DMS53 (cell line): ENCODE data around the gene SCLT1.

ENCODE experiments used
- DNase-seq: peaks from one replicate; lab custom pipeline; 2025; lab: John Stamatoyannopoulos, UW

The SCLT1 gene

DNA sequence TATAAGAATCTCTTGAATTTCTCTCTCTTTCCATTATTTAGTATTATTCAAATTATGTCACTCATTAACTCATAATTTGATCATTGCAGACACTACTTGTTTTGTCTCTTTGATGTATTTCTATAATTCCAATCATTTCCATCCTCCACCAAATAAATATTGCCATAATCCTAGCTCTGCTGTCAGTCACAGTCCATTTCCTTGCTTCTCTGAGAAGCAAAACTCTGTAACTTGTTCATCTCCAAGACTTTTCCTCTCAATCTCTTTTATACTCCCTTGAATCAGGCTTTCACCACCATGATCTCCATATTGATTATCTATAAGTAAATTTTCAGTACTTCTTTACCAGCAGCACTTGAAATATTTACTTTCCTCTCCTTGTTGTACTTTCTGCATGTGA lies 135.9 kb downstream of the SCLT1 start:
- no peak for DNase-seq

DNA sequence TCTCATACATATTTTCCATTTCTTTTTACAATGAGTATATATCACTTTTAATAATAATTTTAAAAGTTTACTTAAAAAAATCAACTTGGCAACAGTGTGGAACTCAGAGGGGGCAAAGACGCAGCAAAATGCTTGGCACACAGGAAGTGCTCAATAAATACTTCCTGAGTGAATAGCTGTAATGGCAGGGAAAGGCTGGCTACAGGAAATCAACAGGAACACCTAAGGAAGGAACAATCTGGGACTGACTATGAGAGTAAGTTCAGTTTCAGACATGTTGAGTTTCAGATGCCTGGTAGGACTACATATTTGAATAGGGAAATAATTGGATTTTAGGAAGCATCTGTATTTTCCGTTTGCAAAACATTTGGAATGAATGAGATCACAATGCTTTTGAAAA lies 137.6 kb downstream of the SCLT1 start:
- no peak for DNase-seq

DNA sequence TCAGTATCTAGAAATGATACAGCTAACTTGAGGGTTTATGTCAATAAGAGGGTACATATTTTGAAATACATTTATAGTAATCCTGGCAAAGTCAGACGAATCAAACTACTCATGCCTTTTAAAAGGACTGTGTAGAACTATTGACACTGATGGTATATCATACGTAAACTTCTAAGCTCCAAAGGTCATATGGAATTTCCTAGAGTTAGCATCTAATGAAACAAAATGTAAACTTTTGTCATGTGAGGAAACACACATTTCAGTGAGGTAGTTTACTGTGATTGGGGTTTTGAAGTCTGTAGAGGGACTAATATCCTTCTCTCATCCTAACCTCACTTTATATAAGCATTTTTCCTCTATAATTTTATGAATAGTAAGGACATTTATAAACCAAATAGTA lies 138.4 kb downstream of the SCLT1 start:
- DNase-seq = no peak

DNA sequence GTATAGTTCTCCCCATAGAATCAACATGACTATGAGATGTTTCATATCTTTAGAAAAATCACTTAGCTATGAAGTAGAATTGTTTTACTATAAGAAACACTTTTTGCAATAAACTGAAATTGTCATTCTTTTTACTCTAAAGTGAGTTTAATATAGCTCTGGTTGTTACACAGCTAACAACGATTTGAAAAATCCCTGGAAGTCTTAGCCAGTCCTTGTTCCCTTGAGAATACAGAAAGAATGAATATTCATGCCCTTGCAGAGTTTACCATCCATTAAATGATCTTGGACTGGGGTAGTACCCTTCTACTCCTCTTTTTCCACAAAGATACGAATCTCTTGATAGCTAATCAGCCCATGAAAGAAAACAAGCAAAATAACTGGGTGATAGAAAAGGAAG lies 142.0 kb downstream of the SCLT1 start:
- no peak for DNase-seq

DNA sequence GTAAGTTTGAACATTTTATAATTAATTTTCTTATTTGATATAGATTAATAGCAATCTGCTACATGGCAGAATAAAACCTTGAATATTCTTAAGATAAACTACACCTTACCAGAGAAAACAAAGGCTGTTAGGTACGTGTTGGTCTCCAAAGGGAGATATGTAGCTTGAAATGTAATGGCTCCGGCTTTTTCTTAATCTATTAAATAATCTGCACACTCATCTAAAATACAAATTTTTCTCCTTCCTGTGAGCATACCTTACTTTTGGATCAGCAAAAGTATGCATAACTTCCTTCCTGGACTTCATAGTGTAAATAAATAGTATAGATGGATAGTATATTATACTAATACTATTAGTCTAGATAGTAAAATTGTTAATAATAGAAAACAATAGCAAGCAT lies 142.5 kb downstream of the SCLT1 start:
- no peak for DNase-seq

DNA sequence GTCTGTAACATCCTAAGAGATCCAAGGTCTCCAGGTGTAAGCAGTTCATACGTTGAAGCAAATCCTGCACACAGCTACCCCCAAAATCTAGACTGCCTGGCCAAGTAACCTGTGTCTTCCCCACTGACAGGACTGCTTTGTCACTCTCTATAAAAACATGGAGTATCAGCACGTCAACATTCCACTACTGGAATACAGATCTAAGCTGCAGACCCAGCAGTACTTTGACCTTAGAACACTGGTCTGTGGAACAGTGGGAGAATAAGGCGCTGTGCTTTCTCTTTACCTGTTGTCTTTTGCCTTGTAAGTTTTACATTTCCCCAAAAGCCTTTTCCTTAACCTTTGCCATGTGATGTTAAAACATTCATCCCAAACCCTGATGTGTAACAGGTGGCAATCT lies 146.4 kb downstream of the SCLT1 start:
- DNase-seq = no peak

DNA sequence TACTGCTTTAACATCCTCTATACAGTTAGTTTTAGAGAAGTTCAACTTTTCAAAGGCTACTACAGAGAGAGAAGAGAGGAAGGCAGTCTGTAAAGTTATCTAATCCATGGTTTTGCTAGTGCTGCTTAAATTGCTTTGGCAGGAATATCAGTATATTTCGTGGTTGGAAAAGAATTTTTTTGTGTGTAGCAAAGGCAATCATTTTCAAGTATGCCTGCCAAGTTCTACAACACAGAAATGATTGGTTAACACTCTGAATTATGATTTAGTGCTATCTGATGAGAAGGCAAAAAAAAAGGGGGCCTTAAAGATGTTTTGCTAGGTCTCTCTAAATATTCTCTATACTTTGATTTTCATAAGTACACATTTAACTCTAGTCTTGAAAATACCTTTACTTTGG lies 150.7 kb downstream of the SCLT1 start:
- DNase-seq = no peak

DNA sequence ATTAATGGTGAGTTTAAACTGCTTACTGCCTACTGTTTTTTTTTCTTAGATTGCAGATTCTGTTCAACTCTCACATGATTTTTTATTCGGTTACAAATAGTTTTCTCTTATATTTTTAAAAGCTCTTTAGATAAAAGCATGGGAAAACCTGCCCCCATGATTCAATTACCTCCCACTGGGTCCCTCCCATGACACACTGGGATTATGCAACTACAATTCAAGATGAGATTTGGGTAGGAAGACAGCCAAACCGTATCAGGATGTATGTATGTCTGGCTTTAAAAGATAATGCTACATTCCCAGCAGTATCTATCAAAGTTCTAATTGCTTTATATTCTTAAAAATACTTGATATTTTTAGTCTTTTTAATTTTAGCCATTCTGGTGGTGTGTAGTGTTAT lies 152.4 kb downstream of the SCLT1 start:
- DNase-seq = no peak

DNA sequence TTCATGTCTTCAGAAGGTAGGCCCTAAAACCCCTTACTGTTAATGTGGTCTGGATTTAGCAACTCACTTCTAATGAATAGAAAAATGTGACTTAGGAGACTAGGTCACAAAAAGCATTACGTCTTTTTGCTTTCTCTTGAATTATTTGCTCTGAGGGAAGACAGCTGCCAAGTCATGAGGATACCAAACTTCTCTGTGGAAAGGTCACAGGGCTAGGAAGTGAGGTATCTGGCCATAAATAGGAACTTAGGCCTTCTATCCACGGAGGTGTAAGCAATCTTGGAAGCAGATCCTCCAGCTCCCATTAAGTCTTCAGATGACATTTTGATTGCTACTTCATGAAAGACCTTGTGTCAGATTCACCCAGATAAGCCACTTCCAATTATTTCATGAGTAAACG lies 163.3 kb downstream of the SCLT1 start:
- no peak for DNase-seq

DNA sequence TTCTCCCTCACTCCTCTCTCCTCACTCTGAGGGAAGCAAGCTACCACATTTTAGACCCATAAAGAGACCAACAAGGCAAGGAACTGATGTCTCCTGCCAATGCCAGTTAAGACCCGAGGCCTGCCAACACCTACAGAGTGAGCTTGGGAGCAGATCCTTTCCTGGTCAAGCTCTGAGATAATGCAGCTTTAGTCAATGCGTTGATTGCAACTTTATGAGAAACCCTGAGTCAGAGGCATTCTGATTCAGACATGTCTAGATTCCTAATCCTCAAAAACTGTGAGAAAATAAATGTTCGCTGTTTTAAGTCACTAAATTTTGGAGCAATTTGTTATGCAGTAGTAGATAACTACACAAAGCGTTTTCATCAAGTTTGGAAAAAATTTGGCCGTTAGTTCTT lies 168.4 kb downstream of the SCLT1 start:
- no peak for DNase-seq

DNA sequence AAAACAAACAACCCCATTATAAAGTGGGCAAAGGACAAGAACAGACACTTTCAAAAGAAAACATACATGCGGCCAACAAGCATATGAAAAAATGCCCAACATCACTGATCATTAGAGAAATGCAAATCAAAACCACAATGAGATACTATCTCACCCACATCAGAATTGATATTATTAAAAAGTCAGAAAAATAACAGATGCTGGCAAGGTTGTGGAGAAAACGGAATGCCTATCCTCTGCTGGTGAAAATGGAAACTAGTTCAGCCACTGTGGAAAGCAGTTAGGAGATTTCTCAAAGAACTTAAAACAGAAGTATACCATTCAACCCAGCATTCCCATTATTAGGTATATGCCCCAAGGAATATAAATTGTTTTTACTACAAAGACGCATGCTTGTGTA lies 171.4 kb downstream of the SCLT1 start:
- no peak for DNase-seq

DNA sequence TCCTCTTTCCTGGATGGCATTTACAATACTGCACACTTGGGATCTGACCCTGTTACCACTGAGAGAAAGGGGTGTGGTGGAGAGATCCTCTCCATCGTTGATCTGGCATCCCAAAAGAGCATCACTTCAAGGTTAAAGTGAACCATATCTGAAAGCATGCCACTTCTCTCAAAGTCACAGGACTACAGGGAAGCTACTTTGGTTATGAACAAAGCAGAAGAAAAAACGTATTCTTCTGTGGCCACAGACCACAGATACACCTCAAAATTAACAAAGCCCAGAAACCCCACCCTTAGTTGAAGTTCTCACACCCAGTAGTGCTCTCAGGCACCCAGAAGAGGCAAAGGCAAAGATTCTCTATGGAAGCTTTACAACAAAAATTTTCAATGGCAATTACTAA lies 175.6 kb downstream of the SCLT1 start:
- no peak for DNase-seq

DNA sequence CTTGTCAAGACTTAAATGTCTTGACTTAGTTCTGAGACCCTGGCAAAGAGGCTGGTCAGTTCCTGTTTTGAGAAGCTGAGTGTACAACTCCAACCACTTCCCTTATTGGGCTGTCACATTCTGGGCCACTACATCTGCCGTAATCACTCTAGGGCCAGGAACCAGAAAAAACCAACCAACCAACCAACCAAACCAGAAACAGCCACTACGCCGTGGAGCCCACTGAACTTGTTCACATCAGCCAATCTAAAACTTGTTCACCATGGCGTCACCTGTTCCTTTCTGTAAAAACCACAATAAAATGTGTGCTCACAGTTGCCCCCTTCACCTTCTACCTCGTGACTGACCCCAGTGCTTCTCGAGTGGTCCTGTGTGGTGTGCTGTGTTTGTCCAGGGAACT lies 176.5 kb downstream of the SCLT1 start:
- DNase-seq = no peak

DNA sequence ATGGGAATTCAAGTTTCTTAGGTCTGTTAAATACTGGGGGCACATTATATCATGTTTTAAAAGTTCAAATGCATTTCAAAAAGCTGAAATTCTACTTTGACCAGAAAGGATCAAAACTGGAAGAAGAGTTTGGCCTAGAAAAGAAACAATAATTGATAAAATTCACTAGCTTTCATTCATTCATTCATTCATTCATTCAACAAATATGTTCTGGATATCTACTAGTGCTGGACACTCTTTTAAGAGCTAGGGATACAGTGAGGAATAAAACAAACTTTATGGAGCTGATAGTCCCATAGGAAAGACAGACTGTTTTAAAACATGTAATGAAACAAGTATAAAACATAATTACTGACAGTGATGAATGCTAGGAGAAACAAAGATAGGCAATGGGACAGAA lies 177.8 kb downstream of the SCLT1 start:
- no peak for DNase-seq

DNA sequence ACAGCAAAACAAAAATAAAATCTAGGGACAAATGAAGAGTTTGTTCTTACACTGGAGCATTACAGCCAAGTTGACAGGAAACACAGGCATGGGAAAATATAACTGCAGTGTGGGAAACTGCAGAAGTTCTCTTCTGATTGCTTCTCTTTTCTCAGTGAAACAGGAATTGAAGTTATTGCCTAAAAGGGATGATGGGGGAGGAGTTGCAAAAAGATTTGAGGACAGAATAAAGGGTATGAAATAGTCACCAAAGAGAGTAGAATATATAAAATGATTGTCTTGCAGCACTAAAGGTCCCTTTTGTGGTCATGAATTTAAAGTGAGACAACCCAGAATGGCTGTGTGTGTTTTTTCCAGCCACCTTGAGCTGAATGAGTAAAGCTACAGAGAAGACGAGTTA lies 180.1 kb downstream of the SCLT1 start:
- DNase-seq = no peak

DNA sequence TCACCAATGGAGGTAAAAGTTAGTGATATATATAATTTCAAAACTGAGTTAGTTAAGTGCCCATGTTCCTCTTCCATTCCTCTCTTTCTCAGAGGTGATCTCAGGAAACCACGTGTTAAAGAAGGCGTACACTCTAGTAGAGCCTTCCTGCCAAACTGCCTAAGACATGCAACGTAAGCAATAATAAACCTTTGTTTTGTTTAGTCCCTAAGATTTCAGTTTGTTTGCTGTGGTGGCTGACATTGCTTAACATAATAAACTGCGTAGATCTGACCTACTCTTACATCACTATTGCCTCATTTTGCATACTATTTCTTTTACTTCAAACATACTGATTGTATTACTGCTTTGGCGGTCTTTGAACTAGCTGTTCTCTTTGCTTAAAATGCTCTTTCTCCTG lies 184.6 kb downstream of the SCLT1 start:
- DNase-seq = no peak

DNA sequence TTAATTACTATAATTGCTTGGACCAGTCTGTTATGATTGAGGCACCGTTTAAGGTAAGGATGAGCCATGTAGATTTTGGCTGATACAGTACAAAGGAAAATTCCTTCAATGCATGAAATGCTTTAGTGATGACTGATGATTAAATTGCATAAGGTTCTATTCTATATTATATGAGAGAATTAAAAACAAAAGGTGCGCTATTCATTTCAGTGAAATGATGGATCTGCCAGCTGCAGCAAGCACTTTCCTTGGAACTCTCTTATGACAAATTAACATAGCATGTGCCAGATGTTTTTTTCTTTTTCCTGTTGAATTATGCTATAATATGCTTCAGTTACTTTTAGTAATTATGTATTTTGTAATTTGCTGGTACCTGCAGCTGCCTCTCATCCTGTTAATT lies 185.4 kb downstream of the SCLT1 start:
- no peak for DNase-seq

DNA sequence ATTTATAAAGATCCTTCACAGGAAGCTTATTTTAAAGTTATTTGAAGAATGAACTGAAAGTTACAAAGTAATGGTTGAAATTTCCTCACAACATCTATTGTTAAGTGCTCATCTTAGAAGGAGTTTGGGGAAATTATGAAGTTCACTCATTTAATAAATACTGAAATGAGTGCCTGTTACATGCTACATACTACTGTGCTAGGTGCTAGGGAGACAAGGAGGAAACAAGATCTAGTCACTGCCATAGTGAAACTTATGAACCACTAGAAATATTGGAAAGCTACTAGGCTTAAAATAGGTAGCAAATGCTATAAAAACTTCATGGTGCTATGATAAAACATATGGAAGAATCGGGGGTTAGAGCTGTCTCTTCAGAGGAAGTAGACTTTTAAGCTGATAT lies 186.8 kb downstream of the SCLT1 start:
- DNase-seq = no peak

DNA sequence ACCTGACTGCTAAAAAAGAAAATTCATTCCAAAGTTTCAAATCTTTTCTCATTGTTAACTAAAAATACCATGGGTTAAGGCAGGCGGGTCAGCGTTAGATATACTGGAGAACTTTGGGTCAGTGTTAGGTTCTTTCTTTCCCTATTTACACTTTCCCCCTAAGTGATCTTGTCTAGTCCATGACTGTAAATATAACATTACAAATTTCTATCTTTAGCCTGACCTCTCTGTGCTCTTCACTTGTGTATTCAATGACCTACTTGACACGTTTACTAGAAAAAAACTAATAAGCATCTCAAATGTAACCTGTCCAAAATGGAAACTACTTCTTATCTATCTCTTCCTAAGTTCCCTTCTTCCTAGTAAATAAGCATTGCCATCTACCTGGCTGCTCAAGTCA lies 188.5 kb downstream of the SCLT1 start:
- DNase-seq = peak; percentile 10

DNA sequence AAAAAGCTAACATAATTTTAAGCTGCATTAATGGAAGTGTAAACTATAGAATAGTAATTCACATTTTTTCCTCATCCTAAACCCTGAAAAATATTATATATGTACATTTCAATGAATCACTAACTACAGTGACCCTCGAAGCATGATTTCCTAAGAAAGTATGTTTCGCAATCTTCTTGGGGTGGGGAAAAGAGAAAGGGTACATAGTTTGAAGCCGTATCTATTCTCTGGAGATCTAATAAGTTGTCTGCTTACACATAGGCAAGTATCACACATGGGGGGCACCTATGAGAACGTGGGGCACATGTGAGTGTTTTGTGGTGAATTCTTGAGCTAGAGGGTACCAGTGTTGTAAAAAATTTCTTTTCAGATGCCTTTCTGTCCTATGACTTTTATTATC lies 212.7 kb downstream of the SCLT1 start:
- DNase-seq = no peak

DNA sequence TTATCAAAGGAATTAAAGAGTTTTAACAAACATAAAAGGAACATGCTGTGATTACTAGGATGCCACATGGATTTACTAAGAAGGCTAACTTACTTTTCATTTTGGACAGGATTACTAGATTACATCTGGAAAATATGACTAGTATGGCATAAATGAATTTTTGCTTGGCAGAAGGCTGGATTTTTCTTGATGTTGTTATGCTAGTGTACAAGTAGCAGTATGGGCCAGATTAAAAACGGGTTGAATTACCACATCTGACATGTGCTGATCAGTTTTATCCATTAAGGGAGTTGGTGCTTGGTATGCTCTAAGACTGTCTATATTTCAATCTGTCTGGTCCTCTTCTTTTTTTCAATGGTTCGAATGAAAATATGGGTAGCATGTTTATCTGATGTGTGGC lies 213.4 kb downstream of the SCLT1 start:
- DNase-seq = no peak

DNA sequence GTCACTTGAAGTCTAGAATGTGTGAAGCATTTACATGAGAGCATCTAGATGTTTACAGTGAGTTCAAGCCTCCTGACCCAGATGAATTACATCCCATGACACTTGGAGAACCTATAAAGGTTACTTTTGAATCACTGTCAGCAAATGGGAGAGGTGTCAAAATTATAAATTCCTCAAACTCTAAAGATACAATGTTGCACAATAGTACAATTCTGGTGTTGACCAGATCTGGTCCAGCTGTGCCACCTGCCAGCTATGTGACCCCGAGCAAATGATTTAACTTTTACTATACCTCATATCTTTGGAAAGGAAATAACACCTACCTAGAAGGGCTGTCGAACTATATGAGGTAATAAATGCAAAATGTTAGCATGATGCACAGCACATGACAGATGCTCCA lies 214.1 kb downstream of the SCLT1 start:
- no peak for DNase-seq

DNA sequence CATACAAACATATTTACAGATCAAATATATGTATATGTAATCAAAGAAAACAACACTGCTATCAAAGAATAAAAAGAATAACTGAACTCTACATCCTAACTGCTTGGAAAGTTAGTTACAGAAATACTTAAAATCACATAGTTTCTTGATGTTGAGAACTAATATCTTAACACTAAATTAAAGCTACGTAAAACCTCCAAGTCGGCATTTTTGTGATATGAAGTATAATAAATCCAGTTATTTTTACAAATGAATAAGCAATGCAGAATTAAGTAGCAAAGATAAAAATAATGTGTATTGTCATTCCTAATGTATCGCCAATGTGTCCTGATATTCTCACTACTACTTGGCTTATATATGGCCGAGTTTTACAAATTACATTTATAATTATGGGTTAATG lies 215.4 kb downstream of the SCLT1 start:
- no peak for DNase-seq

DNA sequence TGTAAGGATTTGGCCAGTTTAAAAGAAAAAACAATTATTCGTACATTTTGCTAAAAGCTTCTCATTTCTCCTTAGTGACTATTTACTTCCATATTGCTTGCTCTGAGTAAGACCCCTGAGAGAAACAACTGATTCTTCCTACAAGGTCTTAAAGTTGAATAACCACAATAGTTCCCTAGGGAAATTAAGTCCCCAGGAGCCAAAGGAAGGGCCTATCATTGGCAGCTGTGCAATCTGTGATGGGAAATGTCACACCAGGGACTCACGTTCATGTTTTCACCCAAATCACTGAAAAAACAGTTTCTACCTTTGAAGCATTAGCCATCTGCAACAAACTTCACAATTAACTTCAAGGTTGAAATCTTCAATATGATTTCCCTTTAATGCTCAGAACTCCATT lies 217.1 kb downstream of the SCLT1 start:
- DNase-seq = no peak

DNA sequence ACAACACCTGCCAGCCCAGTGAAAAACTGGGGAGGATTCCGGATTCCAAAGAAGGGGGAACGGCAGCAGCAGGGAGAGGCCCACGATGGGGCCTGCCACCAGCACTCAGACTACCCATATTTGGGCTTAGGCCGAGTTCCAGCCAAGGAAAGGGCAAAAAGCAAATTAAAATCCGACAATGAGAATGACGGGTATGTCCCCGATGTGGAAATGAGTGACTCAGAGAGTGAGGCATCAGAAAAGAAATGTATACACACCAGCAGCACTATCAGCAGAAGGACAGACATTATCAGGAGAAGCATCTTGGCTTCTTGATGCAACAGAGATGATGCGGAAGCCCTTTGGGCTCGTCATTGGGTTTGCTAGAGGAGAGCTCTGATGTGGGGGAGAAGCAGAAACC lies 221.4 kb downstream of the SCLT1 start:
- no peak for DNase-seq
